Karpas-422 (cell line): ENCODE measurements around the gene UBC. TPM values are rescaled to one million over a fixed set of nuclear protein-coding genes. Genes with fewer than 3 reads are reported as not detected.
"Not testable (repeated sequence)": the region's sequence is repeated elsewhere in the genome, so short reads cannot be mapped to it uniquely, and the experiment has no call there.

Experiments used
- DNase-seq: peaks from one replicate; pipeline ENCODE4 v3.0.0-alpha.2; 2015
- H2AFZ ChIP-seq: fragments of 200-600 bp; sonication (generic); 2 replicates; pipeline ENCODE4 v1.6.1; 2014; ENCODE audit warnings: antibody characterized with exemption, low read length, mixed read lengths
- H3K27ac ChIP-seq: fragments of 200-600 bp; sonication (generic); 2 replicates; pipeline ENCODE4 v1.5.1; 2014; ENCODE audit warnings: mild to moderate bottlenecking, low read length, moderate library complexity
- H3K27me3 ChIP-seq: fragments of 200-600 bp; sonication (generic); 2 replicates; pipeline ENCODE4 v1.6.1; 2014; ENCODE audit warnings: low read length, mixed read lengths
- H3K36me3 ChIP-seq: fragments of 200-600 bp; sonication (generic); 2 replicates; pipeline ENCODE4 v1.6.1; 2014; ENCODE audit warnings: low read length, mixed read lengths; ENCODE audit not compliant: insufficient read depth
- H3K4me1 ChIP-seq: fragments of 200-600 bp; sonication (generic); 2 replicates; pipeline ENCODE4 v1.6.1; 2014; ENCODE audit warnings: mild to moderate bottlenecking, low read length, mixed read lengths
- H3K4me2 ChIP-seq: fragments of 200-600 bp; sonication (generic); 2 replicates; pipeline ENCODE4 v1.6.1; 2014; ENCODE audit warnings: low read length, low read depth, mild to moderate bottlenecking; ENCODE audit not compliant: poor library complexity, severe bottlenecking
- H3K4me3 ChIP-seq: fragments of 200-600 bp; sonication (generic); 2 replicates; pipeline ENCODE4 v1.5.1; 2014; ENCODE audit warnings: mild to moderate bottlenecking, antibody characterized with exemption, low read length, mixed read lengths
- H3K79me2 ChIP-seq: fragments of 200-600 bp; sonication (generic); 2 replicates; pipeline ENCODE4 v1.6.1; 2014; ENCODE audit warnings: mild to moderate bottlenecking, low read length, mixed read lengths
- H3K9ac ChIP-seq: fragments of 200-600 bp; sonication (generic); 2 replicates; pipeline ENCODE4 v1.6.0; 2014; ENCODE audit warnings: low read length
- H3K9me2 ChIP-seq: fragments of 200-600 bp; sonication (generic), shearing (Covaris generic); replicated peaks from 2 replicates; pipeline ENCODE4 v1.6.0; 2014; ENCODE audit warnings: mild to moderate bottlenecking, low read length, moderate library complexity; ENCODE audit not compliant: insufficient read depth
- H3K9me3 ChIP-seq: fragments of 300-700, 200-600 bp; sonication (generic); 2 replicates; pipeline ENCODE4 v1.6.1; 2014; ENCODE audit warnings: low read length, mixed read lengths
- H4K20me1 ChIP-seq: fragments of 200-600 bp; sonication (generic); 2 replicates; pipeline ENCODE4 v1.6.1; 2014; ENCODE audit warnings: mild to moderate bottlenecking, antibody characterized with exemption, low read length, low read depth; ENCODE audit not compliant: insufficient read depth
- total RNA-seq: library from RNA; depleted of rRNA; stranded (reverse); fragments of >200 nt; shearing (Covaris generic); gene quantifications from 2 replicates; pipeline ENCODE4 v1.2.3, GENCODE V29; 2014; ENCODE audit warnings: low replicate concordance

Gene UBC
- total RNA-seq, 1 experiment from 2014 or later, result 603 TPM

GRCh38 chr12:124906606-124907261 is 7.7 kb downstream of the UBC start:
- peak overlapping the region; percentile 7 for H3K4me2 ChIP-seq
- peaks cover 55% of the 10 kb centered on the region for H3K4me1 ChIP-seq
- no peaks in the 10 kb centered on the region for H3K36me3 ChIP-seq
- no peaks in the 10 kb centered on the region for H3K79me2 ChIP-seq
- H3K9me2 ChIP-seq, result no peaks in the 10 kb centered on the region
- DNase-seq, result peak; percentile 98
- H2AFZ ChIP-seq, result no peak overlapping the region
- no peak overlapping the region for H3K4me3 ChIP-seq
- H3K9ac ChIP-seq, result no peak overlapping the region
- H3K27me3 ChIP-seq, result no peaks in the 10 kb centered on the region
- H3K27ac ChIP-seq, result no peak overlapping the region
- H3K9me3 ChIP-seq, result no peaks in the 10 kb centered on the region
- peaks cover 14% of the 10 kb centered on the region; the same call in 1 of the 2 replicates for H4K20me1 ChIP-seq

GRCh38 chr12:124904306-124905098 is 9.9 kb downstream of the UBC start:
- Histone ChIP-seq H2AFZ (no peak overlapping the region), H3K79me2 (no peaks in the 10 kb centered on the region), H3K4me1 (peaks cover 45% of the 10 kb centered on the region), H3K9me3 (no peaks in the 10 kb centered on the region), H3K9ac (no peak overlapping the region), H3K27me3 (no peaks in the 10 kb centered on the region), H3K9me2 (no peaks in the 10 kb centered on the region), H3K36me3 (no peaks in the 10 kb centered on the region), H3K27ac (no peak overlapping the region), H3K4me2 (no peak overlapping the region), H4K20me1 (no peaks in the 10 kb centered on the region), H3K4me3 (no peak overlapping the region)
- no peak for DNase-seq

GRCh38 chr12:124902916-124903315 is 11.5 kb downstream of the UBC start:
- no peak overlapping the region for H3K9ac ChIP-seq
- H4K20me1 ChIP-seq, result no peaks in the 10 kb centered on the region
- DNase-seq, result no peak
- H3K27ac ChIP-seq, result no peak overlapping the region
- H3K4me3 ChIP-seq, result no peak overlapping the region
- no peaks in the 10 kb centered on the region for H3K9me3 ChIP-seq
- H3K79me2 ChIP-seq, result no peaks in the 10 kb centered on the region
- H3K36me3 ChIP-seq, result no peaks in the 10 kb centered on the region
- no peak overlapping the region for H2AFZ ChIP-seq
- H3K27me3 ChIP-seq, result no peaks in the 10 kb centered on the region
- peaks cover 48% of the 10 kb centered on the region for H3K4me1 ChIP-seq
- no peak overlapping the region for H3K4me2 ChIP-seq
- H3K9me2 ChIP-seq, result no peaks in the 10 kb centered on the region

- no peaks in the 10 kb centered on the region for H3K9me3 ChIP-seq
- H4K20me1 ChIP-seq, result no peaks in the 10 kb centered on the region
- no peaks in the 10 kb centered on the region for H3K9me2 ChIP-seq
- H3K4me1 ChIP-seq, result peaks cover 39% of the 10 kb centered on the region
- H3K4me2 ChIP-seq, result peak overlapping the region; percentile 32
- no peaks in the 10 kb centered on the region for H3K79me2 ChIP-seq
- H3K27ac ChIP-seq, result no peak overlapping the region
- H3K27me3 ChIP-seq, result peaks cover 3% of the 10 kb centered on the region; the same call in 1 of the 2 replicates
- H2AFZ ChIP-seq, result no peak overlapping the region
- no peak for DNase-seq
- H3K36me3 ChIP-seq, result no peaks in the 10 kb centered on the region
- H3K4me3 ChIP-seq, result no peak overlapping the region
- no peak overlapping the region for H3K9ac ChIP-seq
These were observed 13.4 kb downstream of the UBC start for GRCh38 chr12:124901003-124901402.

GRCh38 chr12:124900345-124900795 is 14.1 kb downstream of the UBC start:
- H3K9me3 ChIP-seq, H3K9me2 ChIP-seq, H4K20me1 ChIP-seq, H3K27ac ChIP-seq, H3K4me3 ChIP-seq, DNase-seq, H3K36me3 ChIP-seq, H3K27me3 ChIP-seq, H3K4me2 ChIP-seq, H3K9ac ChIP-seq, H2AFZ ChIP-seq, H3K79me2 ChIP-seq: not testable (repeated sequence)
- H3K4me1 ChIP-seq, result peaks cover 37% of the 10 kb centered on the region

GRCh38 chr12:124898923-124899294 is 15.5 kb downstream of the UBC start:
- H3K9ac ChIP-seq, result peak overlapping the region; percentile 53
- no peak for DNase-seq
- no peaks in the 10 kb centered on the region for H4K20me1 ChIP-seq
- H3K9me2 ChIP-seq, result no peaks in the 10 kb centered on the region
- no peak overlapping the region for H3K27ac ChIP-seq
- no peaks in the 10 kb centered on the region for H3K36me3 ChIP-seq
- H3K27me3 ChIP-seq, result peaks cover 3% of the 10 kb centered on the region; the same call in 1 of the 2 replicates
- no peaks in the 10 kb centered on the region for H3K9me3 ChIP-seq
- H2AFZ ChIP-seq, result peak overlapping the region; percentile 78; the same call in 1 of the 2 replicates
- peak overlapping the region; percentile 51 for H3K4me3 ChIP-seq
- peaks cover 43% of the 10 kb centered on the region for H3K4me1 ChIP-seq
- no peaks in the 10 kb centered on the region for H3K79me2 ChIP-seq
- H3K4me2 ChIP-seq, result peak overlapping the region; percentile 70

GRCh38 chr12:124898200-124898922 is 16.1 kb downstream of the UBC start:
- Histone ChIP-seq H3K9me3 (peaks cover under 1% of the 10 kb centered on the region; the same call in 1 of the 2 replicates), H3K27me3 (peaks cover 3% of the 10 kb centered on the region; the same call in 1 of the 2 replicates), H3K4me2 (peak overlapping the region; percentile 70), H3K36me3 (no peaks in the 10 kb centered on the region), H3K9me2 (no peaks in the 10 kb centered on the region), H3K4me3 (peak overlapping the region; percentile 51), H3K79me2 (no peaks in the 10 kb centered on the region), H3K27ac (no peak overlapping the region), H3K9ac (peak overlapping the region; percentile 53), H2AFZ (peak overlapping the region; percentile 78; the same call in 1 of the 2 replicates), H3K4me1 (peaks cover 48% of the 10 kb centered on the region), H4K20me1 (no peaks in the 10 kb centered on the region)
- peak; percentile 96 for DNase-seq

GRCh38 chr12:124896461-124896860 is 18.0 kb downstream of the UBC start:
- Histone ChIP-seq H3K36me3 (no peaks in the 10 kb centered on the region), H3K4me3 (no peak overlapping the region), H3K79me2 (no peaks in the 10 kb centered on the region), H2AFZ (no peak overlapping the region), H3K4me1 (peaks cover 36% of the 10 kb centered on the region), H3K27ac (no peak overlapping the region), H3K9me3 (peaks cover 4% of the 10 kb centered on the region; the same call in 1 of the 2 replicates), H4K20me1 (no peaks in the 10 kb centered on the region), H3K4me2 (no peak overlapping the region), H3K9me2 (no peaks in the 10 kb centered on the region), H3K27me3 (peaks cover 3% of the 10 kb centered on the region; the same call in 1 of the 2 replicates), H3K9ac (no peak overlapping the region)
- DNase-seq, result no peak
